ENCODE results near the gene VIPR1.

DNA sequence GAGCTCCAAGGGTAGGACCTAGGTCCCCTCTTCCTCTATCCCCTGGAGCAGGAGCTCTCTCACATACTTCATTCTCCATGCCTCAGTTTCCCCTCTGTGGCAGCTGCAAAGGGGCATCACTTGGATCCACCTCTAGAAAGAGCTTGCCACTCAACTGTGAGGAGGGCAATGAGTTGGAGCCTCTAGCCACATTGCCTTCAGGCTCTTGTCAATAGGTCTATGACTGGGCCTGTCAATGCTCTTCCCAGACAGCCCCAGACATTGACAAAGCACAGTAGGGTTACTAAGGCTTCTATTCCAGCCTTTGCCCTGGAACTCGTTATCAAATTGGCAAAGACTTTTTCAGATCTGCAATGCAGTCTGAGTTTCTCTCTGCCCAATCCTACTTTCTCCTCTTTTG is 4.4 kb upstream of the VIPR1 start:
- TF ChIP-seq POLR2AphosphoS5 (IDR thresholded peaks at IDR 0.05; ENCODE audit: borderline replicate concordance, low read depth, low read length) (no peak), EZH2 (IDR thresholded peaks at IDR 0.05) (no peak)

All from SK-N-MC (cell line).